PC-3 (cell line): ENCODE results near the gene ZNF420. TPM values are rescaled to one million over a fixed set of nuclear protein-coding genes. Genes with fewer than 3 reads are reported as not detected.
"Not testable (repeated sequence)": the region's sequence is repeated elsewhere in the genome, so short reads cannot be mapped to it uniquely, and the experiment has no call there.

Source experiments
- ATAC-seq: fragments of 200-7000 bp; cut with Tn5 transposase; 2 replicates; pipeline ENCODE4 v1.9.1; 2020; ENCODE audit warnings: mild to moderate bottlenecking, moderate library complexity
- BruUV-seq: library from RNA; stranded (reverse); fragments of 400-500 nt; replicated peaks from 2 replicates; lab custom pipeline; 2021; lab: Mats Ljungman, UMichigan
- CTCF ChIA-PET: fragments of 300-600 bp; sonication (Branson Sonifier 250); formaldehyde crosslinking; loops from one replicate; lab custom pipeline; 2022; ENCODE audit warnings: antibody characterized with exemption; lab: Charles Lee
- POLR2A ChIA-PET: fragments of 300-600 bp; sonication (Branson Sonifier 250); formaldehyde crosslinking; loops from one replicate; lab custom pipeline; 2022; ENCODE audit warnings: antibody characterized with exemption; ENCODE audit not compliant: unreplicated experiment; lab: Charles Lee
- DNase-seq: peaks from one replicate; pipeline ENCODE4 v3.0.0-alpha.2; 2015
- H2AFZ ChIP-seq: fragments of 300-600 bp; sonication (generic); 2 replicates; pipeline ENCODE4 v1.6.0; 2016; ENCODE audit warnings: antibody characterized with exemption, low read length
- H3F3A ChIP-seq: fragments of 300-600 bp; sonication (generic); one replicate; pipeline ENCODE4 v1.6.0; 2017; ENCODE audit warnings: antibody characterized with exemption, low read length, control low read depth, mild to moderate bottlenecking; ENCODE audit not compliant: unreplicated experiment
- H3K27ac ChIP-seq: fragments of 300-600 bp; sonication (generic); 2 replicates; pipeline ENCODE4 v1.5.1; 2016; ENCODE audit warnings: mild to moderate bottlenecking, low read length
- H3K27me3 ChIP-seq: fragments of 300-600 bp; sonication (generic); 2 replicates; pipeline ENCODE4 v1.6.1; 2016; ENCODE audit warnings: low read length, mixed read lengths
- H3K36me3 ChIP-seq: fragments of 300-600 bp; sonication (generic); 2 replicates; pipeline ENCODE4 v1.6.1; 2016; ENCODE audit warnings: low read depth, mixed run types, low read length, mixed read lengths
- H3K4me1 ChIP-seq: fragments of 300-600 bp; sonication (generic); 2 replicates; pipeline ENCODE4 v1.5.1; 2016; ENCODE audit warnings: low read length; ENCODE audit not compliant: insufficient read depth
- H3K4me2 ChIP-seq: fragments of 300-600 bp; sonication (generic); 2 replicates; pipeline ENCODE4 v1.6.0; 2016; ENCODE audit warnings: low read length
- H3K4me3 ChIP-seq: fragments of 300-600 bp; sonication (generic); 2 replicates; pipeline ENCODE4 v1.5.1; 2016; ENCODE audit warnings: mild to moderate bottlenecking, low read length, mixed read lengths
- H3K79me2 ChIP-seq: fragments of 300-600 bp; sonication (generic); 2 replicates; pipeline ENCODE4 v1.6.1; 2017; ENCODE audit warnings: low read length, mixed read lengths
- H3K9ac ChIP-seq: fragments of 300-600 bp; sonication (generic); 2 replicates; pipeline ENCODE4 v1.6.0; 2016; ENCODE audit warnings: mild to moderate bottlenecking, low read length
- H3K9me2 ChIP-seq: fragments of 300-600 bp; sonication (generic); replicated peaks from 2 replicates; pipeline ENCODE4 v1.6.1; 2016; ENCODE audit warnings: mixed run types, low read length, mixed read lengths
- H3K9me3 ChIP-seq: fragments of 300-600 bp; sonication (generic); 2 replicates; pipeline ENCODE4 v1.6.1; 2016; ENCODE audit warnings: low read length, mixed read lengths
- H4K20me1 ChIP-seq: fragments of 300-600 bp; sonication (generic); 2 replicates; pipeline ENCODE4 v1.6.1; 2016; ENCODE audit warnings: low read length, mixed read lengths
- EZH2 ChIP-seq: fragments of 300-600 bp; sonication (generic); IDR thresholded peaks from one replicate; pipeline ENCODE4 v1.6.1; 2017; ENCODE audit warnings: antibody characterized with exemption, mild to moderate bottlenecking, low read length; ENCODE audit not compliant: unreplicated experiment
- EZH2phosphoT487 ChIP-seq: fragments of 300-600 bp; sonication (generic); IDR thresholded peaks from 2 replicates; pipeline ENCODE4 v1.6.1; 2018; ENCODE audit warnings: mild to moderate bottlenecking, antibody characterized with exemption, low read length, borderline replicate concordance
- intact Hi-C: fragments of 100-400 bp; cut with micrococcal nuclease; formaldehyde crosslinking; loops from 2 replicates; pipeline ENCODE4 v1.9.0; 2023
- total RNA-seq: library from RNA; depleted of rRNA; stranded (reverse); fragments of >200 nt; gene quantifications from 2 replicates; pipeline ENCODE4 v1.2.3, GENCODE V29; 2014
- TF ChIP-seq, protein P1 (sequence below): fragments of 300-600 bp; sonication (generic); conservative IDR thresholded peaks from 2 replicates; pipeline ENCODE4 v1.5.1; 2017; ENCODE audit warnings: antibody characterized with exemption, low read depth, mild to moderate bottlenecking, low read length

The ZNF420 gene
- total RNA-seq, 1 experiment from 2014 or later, result 2.3 TPM

DNA sequence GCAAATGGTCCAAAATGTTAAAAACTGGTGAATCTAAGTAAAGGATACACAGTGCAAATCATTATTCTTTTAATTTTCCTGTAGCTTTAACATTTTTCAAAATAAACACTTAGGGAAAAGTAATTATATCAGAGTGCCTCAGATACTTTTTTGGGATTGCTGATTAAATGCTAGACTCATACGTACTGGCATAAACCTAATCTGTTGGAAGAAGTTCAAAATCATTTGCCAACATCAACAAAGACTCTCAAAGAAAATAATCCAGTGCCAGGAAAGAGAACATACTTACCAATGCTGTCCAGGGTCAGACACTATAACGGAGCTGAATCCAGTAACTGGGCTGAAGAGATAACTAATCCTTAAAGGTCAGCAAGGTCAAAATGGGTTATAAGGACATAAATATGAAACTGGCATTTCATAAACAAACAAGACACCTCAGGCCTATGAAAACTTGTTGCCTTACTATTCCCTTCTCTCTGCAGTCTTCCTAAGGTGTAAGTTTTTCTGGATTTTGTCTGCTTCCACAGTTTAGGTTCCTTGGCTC is 3.3 kb upstream of the ZNF420 start:
- Histone ChIP-seq H3K4me2 (no peak overlapping the region), H3K4me1 (no peaks in the 10 kb centered on the region), H3K9ac (no peak overlapping the region), H3K27me3 (no peaks in the 10 kb centered on the region), H3K9me2 (no peaks in the 10 kb centered on the region), H4K20me1 (no peaks in the 10 kb centered on the region), H3K36me3 (no peaks in the 10 kb centered on the region; the same call in 1 of the 2 replicates), H3F3A (no peaks in the 10 kb centered on the region), H3K9me3 (peaks cover 9% of the 10 kb centered on the region), H2AFZ (no peak overlapping the region), H3K27ac (no peak overlapping the region), H3K4me3 (no peak overlapping the region), H3K79me2 (peaks cover 14% of the 10 kb centered on the region)
- ATAC-seq (no peak), DNase-seq (no peak)
- CTCF ChIA-PET, result no interaction called here
- intact Hi-C loops, result no loop called here
- BruUV-seq, result no TSS peak
- POLR2A ChIA-PET, result no interaction called here
- TF ChIP-seq EZH2, result no peak
- TF ChIP-seq EZH2phosphoT487, result no peak
- TF ChIP-seq, protein P1, sequence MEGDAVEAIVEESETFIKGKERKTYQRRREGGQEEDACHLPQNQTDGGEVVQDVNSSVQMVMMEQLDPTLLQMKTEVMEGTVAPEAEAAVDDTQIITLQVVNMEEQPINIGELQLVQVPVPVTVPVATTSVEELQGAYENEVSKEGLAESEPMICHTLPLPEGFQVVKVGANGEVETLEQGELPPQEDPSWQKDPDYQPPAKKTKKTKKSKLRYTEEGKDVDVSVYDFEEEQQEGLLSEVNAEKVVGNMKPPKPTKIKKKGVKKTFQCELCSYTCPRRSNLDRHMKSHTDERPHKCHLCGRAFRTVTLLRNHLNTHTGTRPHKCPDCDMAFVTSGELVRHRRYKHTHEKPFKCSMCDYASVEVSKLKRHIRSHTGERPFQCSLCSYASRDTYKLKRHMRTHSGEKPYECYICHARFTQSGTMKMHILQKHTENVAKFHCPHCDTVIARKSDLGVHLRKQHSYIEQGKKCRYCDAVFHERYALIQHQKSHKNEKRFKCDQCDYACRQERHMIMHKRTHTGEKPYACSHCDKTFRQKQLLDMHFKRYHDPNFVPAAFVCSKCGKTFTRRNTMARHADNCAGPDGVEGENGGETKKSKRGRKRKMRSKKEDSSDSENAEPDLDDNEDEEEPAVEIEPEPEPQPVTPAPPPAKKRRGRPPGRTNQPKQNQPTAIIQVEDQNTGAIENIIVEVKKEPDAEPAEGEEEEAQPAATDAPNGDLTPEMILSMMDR, result no peak

DNA sequence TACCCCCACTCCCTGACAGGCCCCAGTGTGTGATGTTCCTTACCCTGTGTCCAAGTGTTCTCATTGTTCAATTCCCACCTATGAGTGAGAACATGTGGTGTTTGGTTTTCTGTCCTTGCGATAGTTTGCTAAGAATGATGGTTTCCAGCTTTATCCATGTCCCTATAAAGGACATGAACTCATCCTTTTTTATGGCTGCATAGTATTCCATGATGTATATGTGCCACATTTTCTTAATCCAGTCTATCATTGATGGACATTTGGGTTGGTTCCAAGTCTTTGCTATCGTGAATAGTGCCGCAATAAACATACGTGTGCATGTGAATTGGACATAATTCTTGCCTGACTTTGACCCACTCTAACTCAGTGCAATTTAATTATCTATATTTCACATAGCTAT is 1.7 kb upstream of the ZNF420 start:
- peaks cover 12% of the 10 kb centered on the region for H3K9me3 ChIP-seq
- H3K4me3 ChIP-seq, H3K4me2 ChIP-seq, H3K9me2 ChIP-seq, H3K4me1 ChIP-seq, POLR2A ChIA-PET, BruUV-seq, DNase-seq, H3K9ac ChIP-seq, H3K27me3 ChIP-seq, H3K36me3 ChIP-seq, H3K27ac ChIP-seq, H2AFZ ChIP-seq, CTCF ChIA-PET, H3F3A ChIP-seq, H4K20me1 ChIP-seq, ATAC-seq, intact Hi-C loops: not testable (repeated sequence)
- peaks cover 20% of the 10 kb centered on the region for H3K79me2 ChIP-seq

DNA sequence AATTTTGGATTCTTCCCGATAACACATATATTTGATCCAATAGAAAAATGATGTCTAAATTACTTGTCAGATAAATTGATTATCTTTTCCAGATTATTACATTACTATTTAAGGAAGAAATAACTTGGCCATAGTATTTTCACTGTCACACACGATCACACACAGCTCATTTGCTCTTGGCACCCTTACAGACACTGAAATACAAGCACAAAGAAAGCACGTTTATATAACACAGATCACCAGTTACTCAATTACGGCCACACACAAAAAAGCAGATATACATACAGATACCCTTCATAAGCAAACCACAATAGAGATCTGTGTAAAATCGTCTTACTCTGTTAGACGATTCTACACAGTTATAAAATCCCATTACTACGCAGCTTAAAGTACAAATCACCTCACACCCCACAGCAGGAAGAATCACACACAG is 716 bp upstream of the ZNF420 start:
- CTCF ChIA-PET, result no interaction called here
- peak overlapping the region; percentile 76 for H3K9ac ChIP-seq
- H3K79me2 ChIP-seq, result peaks cover 20% of the 10 kb centered on the region
- peaks cover 7% of the 10 kb centered on the region for H3K36me3 ChIP-seq
- peak overlapping the region; percentile 86 for H3K4me3 ChIP-seq
- TF ChIP-seq, protein P1, result no peak
- TF ChIP-seq EZH2phosphoT487 (no peak), EZH2 (no peak)
- TSS peak; percentile 83 for BruUV-seq
- intact Hi-C loops, result no loop called here
- H3K9me3 ChIP-seq, result peaks cover 12% of the 10 kb centered on the region; the same call in 1 of the 2 replicates
- POLR2A ChIA-PET, result no interaction called here
- H3K4me1 ChIP-seq, result no peaks in the 10 kb centered on the region
- H3K4me2 ChIP-seq, result peak overlapping the region; percentile 81
- H3K27ac ChIP-seq, result no peak overlapping the region
- H2AFZ ChIP-seq, result peak overlapping the region; percentile 93
- ATAC-seq (no peak), DNase-seq (peak; percentile 1)
- H3K9me2 ChIP-seq, result no peaks in the 10 kb centered on the region
- H3K27me3 ChIP-seq, result no peaks in the 10 kb centered on the region
- no peaks in the 10 kb centered on the region for H3F3A ChIP-seq
- no peaks in the 10 kb centered on the region for H4K20me1 ChIP-seq
